ENCODE measurements around the gene GNAQ. TPM values are rescaled to one million over a fixed set of nuclear protein-coding genes. Genes with fewer than 3 reads are reported as not detected.

The GNAQ gene
- total RNA-seq, 6 donors from 2014 or later = 50.3 to 117 (median 94.3) TPM

GRCh38 chr9:77907585-77907984 is 124.0 kb downstream of the GNAQ start:
- Histone ChIP-seq H3K4me1 (peaks cover 9 to 35% (median 16%) of the 10 kb centered on the region in 4 donors), H3K9me3 (no peaks in the 10 kb centered on the region), H3K27me3 (no peaks in the 10 kb centered on the region), H3K27ac (no peak overlapping the region), H3K36me3 (peaks cover 0 to 2% (median 0%) of the 10 kb centered on the region in 4 donors), H3K4me3 (no peak overlapping the region)
- TF ChIP-seq EP300 (IDR thresholded peaks at IDR 0.05) (no peak), POLR2AphosphoS5 (IDR thresholded peaks at IDR 0.05) (no peak), POLR2A (IDR thresholded peaks at IDR 0.05) (no peak), CTCF (IDR thresholded peaks at IDR 0.05) (no peak)
- ATAC-seq (ENCODE audit: low FRiP score in 2 of 2) (no peak), DNase-seq (no peak)
- WGBS, 2 donors = 49 to 66% methylated on average over 4 of the region's 4 CpGs

- DNase-seq = no peak
- ATAC-seq (ENCODE audit: low FRiP score in 2 of 2) = no peak
- WGBS, 2 donors = 71 to 96% methylated on average over 1 of the region's 1 CpG
- Histone ChIP-seq H3K27ac (no peak overlapping the region), H3K36me3 (peaks cover 0 to 2% (median 0%) of the 10 kb centered on the region in 4 donors), H3K27me3 (no peaks in the 10 kb centered on the region), H3K4me3 (no peak overlapping the region), H3K9me3 (no peaks in the 10 kb centered on the region), H3K4me1 (peaks cover 9 to 35% (median 16%) of the 10 kb centered on the region in 4 donors)
- TF ChIP-seq POLR2A (IDR thresholded peaks at IDR 0.05) (no peak), EP300 (IDR thresholded peaks at IDR 0.05) (no peak), POLR2AphosphoS5 (IDR thresholded peaks at IDR 0.05) (no peak), CTCF (IDR thresholded peaks at IDR 0.05) (no peak)
Measured at GRCh38 chr9:77906991-77907390, 124.6 kb downstream of the GNAQ start.

- TF ChIP-seq CTCF (IDR thresholded peaks at IDR 0.05) (no peak), POLR2AphosphoS5 (IDR thresholded peaks at IDR 0.05) (no peak), EP300 (IDR thresholded peaks at IDR 0.05) (no peak), POLR2A (IDR thresholded peaks at IDR 0.05) (no peak)
Measured at GRCh38 chr9:77903666-77904285, 127.8 kb downstream of the GNAQ start.

GRCh38 chr9:77901771-77902170 is 129.8 kb downstream of the GNAQ start:
- ATAC-seq (ENCODE audit: low FRiP score in 2 of 2) = no peak
- peaks cover 12 to 30% (median 16%) of the 10 kb centered on the region in 4 donors for H3K4me1 ChIP-seq
- WGBS, 2 donors = 93 to 100% methylated on average over 2 of the region's 2 CpGs

More at GRCh38 chr9:77903666-77904285, 127.8 kb downstream of the GNAQ start:
- H3K36me3 ChIP-seq = peaks cover 0 to 2% (median 0%) of the 10 kb centered on the region in 4 donors
- no peak for ATAC-seq (ENCODE audit: low FRiP score in 2 of 2)
- no peaks in the 10 kb centered on the region for H3K27me3 ChIP-seq
- H3K4me3 ChIP-seq = no peak overlapping the region
- WGBS, 2 donors = 42 to 44% methylated on average over 1 of the region's 1 CpG
- no peaks in the 10 kb centered on the region for H3K9me3 ChIP-seq
- H3K27ac ChIP-seq = no peak overlapping the region
- peaks cover 9 to 32% (median 13%) of the 10 kb centered on the region in 4 donors for H3K4me1 ChIP-seq
- no peak for DNase-seq

More at GRCh38 chr9:77901771-77902170, 129.8 kb downstream of the GNAQ start:
- H3K9me3 ChIP-seq = no peaks in the 10 kb centered on the region
- peaks cover 0 to 2% (median 0%) of the 10 kb centered on the region in 4 donors for H3K36me3 ChIP-seq
- no peak for TF ChIP-seq POLR2AphosphoS5 (IDR thresholded peaks at IDR 0.05)
- TF ChIP-seq CTCF (IDR thresholded peaks at IDR 0.05) = no peak
- no peak for TF ChIP-seq EP300 (IDR thresholded peaks at IDR 0.05)
- TF ChIP-seq POLR2A (IDR thresholded peaks at IDR 0.05) = no peak
- no peaks in the 10 kb centered on the region for H3K27me3 ChIP-seq
- H3K4me3 ChIP-seq = no peak overlapping the region
- no peak overlapping the region for H3K27ac ChIP-seq
- no peak for DNase-seq

Data from upper lobe of left lung (tissue), 6 donors.